ENCODE data around the gene ABR.
"Not testable (repeated sequence)": the region's sequence is repeated elsewhere in the genome, so short reads cannot be mapped to it uniquely, and the experiment has no call there.

Gene ABR

GRCh38 chr17:978103-979093 lies 201.4 kb downstream of the ABR start:
- DNase-seq: no peak

- DNase-seq: no peak
These were observed 202.6 kb downstream of the ABR start for GRCh38 chr17:977166-977565.

- DNase-seq: no peak
These were observed 203.5 kb downstream of the ABR start for GRCh38 chr17:976312-976711.

GRCh38 chr17:975371-975915 lies 204.3 kb downstream of the ABR start:
- no peak for DNase-seq

GRCh38 chr17:974778-975177 lies 205.0 kb downstream of the ABR start:
- not testable (repeated sequence) for DNase-seq

GRCh38 chr17:973053-973452 lies 206.7 kb downstream of the ABR start:
- DNase-seq: no peak

GRCh38 chr17:971861-972260 lies 207.9 kb downstream of the ABR start:
- not testable (repeated sequence) for DNase-seq

GRCh38 chr17:970364-970763 lies 209.4 kb downstream of the ABR start:
- DNase-seq: no peak

- DNase-seq: no peak
These were observed 209.9 kb downstream of the ABR start for GRCh38 chr17:969811-970355.

GRCh38 chr17:968812-969730 lies 210.7 kb downstream of the ABR start:
- no peak for DNase-seq

GRCh38 chr17:967122-967521 lies 212.7 kb downstream of the ABR start:
- no peak for DNase-seq

GRCh38 chr17:965311-965989 lies 214.3 kb downstream of the ABR start:
- no peak for DNase-seq

GRCh38 chr17:964876-965275 lies 214.9 kb downstream of the ABR start:
- no peak for DNase-seq

- DNase-seq: no peak
These were observed 217.1 kb downstream of the ABR start for GRCh38 chr17:962670-963069.

GRCh38 chr17:962166-962565 lies 217.6 kb downstream of the ABR start:
- DNase-seq: no peak

- no peak for DNase-seq
These were observed 220.9 kb downstream of the ABR start for GRCh38 chr17:958712-959451.

GRCh38 chr17:957856-958421 lies 221.8 kb downstream of the ABR start:
- DNase-seq: no peak

GRCh38 chr17:956905-957304 lies 222.9 kb downstream of the ABR start:
- no peak for DNase-seq

- DNase-seq: no peak
These were observed 225.2 kb downstream of the ABR start for GRCh38 chr17:954431-955164.

GRCh38 chr17:953767-954166 lies 226.0 kb downstream of the ABR start:
- no peak for DNase-seq
